Thyroid gland (tissue), 4 donors: ENCODE results near the gene PTGDS. TPM values are rescaled to one million over a fixed set of nuclear protein-coding genes. Genes with fewer than 3 reads are reported as not detected.

ENCODE experiments used
- DNase-seq, 2 donors: peaks; one replicate each; pipeline ENCODE4 v3.0.0-alpha.2; 2019
- H3K27ac ChIP-seq, 3 donors: fragments of 200-600 bp; sonication (generic); 1 replicate in 2 of 3; 2 replicates in 1 of 3; pipeline ENCODE4 v1.5.1; 2016 to 2019; ENCODE audit warnings: mild to moderate bottlenecking in 1 of 3, moderate library complexity in 1 of 3
- H3K27me3 ChIP-seq: fragments of 200-600 bp; sonication (generic); one replicate; pipeline ENCODE4 v1.5.1; 2019
- H3K36me3 ChIP-seq, 2 donors: fragments of 200-600 bp; sonication (generic); one replicate each; pipeline ENCODE4 v1.5.1; 2016 to 2019
- H3K4me1 ChIP-seq, 2 donors: fragments of 200-600 bp; sonication (generic); one replicate each; pipeline ENCODE4 v1.5.1; 2017 to 2019
- H3K4me3 ChIP-seq, 3 donors: fragments of 200-600 bp; sonication (generic); replicated peaks in 1 of 3; 1 replicate in 2 of 3; 2 replicates in 1 of 3; pipeline ENCODE4 v1.5.1; 2016; ENCODE audit warnings: mild to moderate bottlenecking in 1 of 3
- H3K9me3 ChIP-seq: fragments of 200-600 bp; sonication (generic); one replicate; pipeline ENCODE4 v1.5.1; 2017
- POLR2A ChIP-seq, 2 donors: fragments of 450-650 bp; IDR thresholded peaks; one replicate each; pipeline ENCODE4 v1.6.1; 2017; ENCODE audit warnings: antibody characterized with exemption in 2 of 2, mild to moderate bottlenecking in 2 of 2, moderate library complexity in 1 of 2
- WGBS, 2 donors: methylation state at CpG; one replicate each; pipeline ENCODE4 v1.1.5; 2017; 5-methylcytosine and 5-hydroxymethylcytosine counted together
- intact Hi-C: fragments of 100-400 bp; cut with DNase I; formaldehyde crosslinking; loops from one replicate; pipeline ENCODE4 v1.15.1; 2023
- total RNA-seq, 4 donors: library from RNA; depleted of rRNA; stranded (reverse); fragments of >200 nt; gene quantifications; one replicate each; pipeline ENCODE4 v1.2.3, GENCODE V29; 2016
- TF ChIP-seq, protein P1 (sequence below), 6 experiments: fragments of 200-600 bp in 3 of 6; fragments of 450-650 bp in 3 of 6; sonication (generic) in 3 of 6; IDR thresholded peaks; one replicate each; pipeline ENCODE4 v1.5.1; 2016 to 2019; ENCODE audit warnings: antibody characterized with exemption in 6 of 6, mild to moderate bottlenecking in 2 of 6, inconsistent platforms in 1 of 6, moderate library complexity in 1 of 6

Gene PTGDS
- total RNA-seq, 4 donors from 2014 or later: 5.0 to 39.5 (median 33.9) TPM

DNA sequence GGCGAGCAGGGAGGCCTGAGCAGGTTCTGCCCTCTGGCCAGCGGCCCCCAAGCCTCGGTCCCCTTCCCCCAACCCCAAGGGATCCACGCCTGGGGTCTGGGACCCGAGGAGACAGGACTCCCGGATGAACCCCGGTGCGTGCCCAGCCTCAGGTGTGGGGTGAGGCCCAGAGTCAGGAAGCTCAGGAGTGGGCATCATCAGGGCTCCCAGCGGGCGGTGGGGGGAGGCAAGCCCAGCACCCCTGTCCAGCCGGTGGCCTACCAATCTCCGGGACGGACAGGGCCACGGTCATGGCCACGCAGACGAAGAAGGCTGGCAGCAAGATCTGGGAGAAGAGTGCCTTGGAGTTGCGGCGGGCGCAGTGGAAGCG is 36.3 kb downstream of the PTGDS start:
- 95 to 98% methylated on average over 11 to 16 of the region's 20 CpGs for WGBS, 2 donors
- no peak for TF ChIP-seq POLR2A (IDR thresholded peaks at IDR 0.05)
- H3K4me3 ChIP-seq: no peak overlapping the region
- H3K9me3 ChIP-seq: no peaks in the 10 kb centered on the region
- H3K4me1 ChIP-seq: peaks cover 3 to 12% of the 10 kb centered on the region in 2 donors
- H3K36me3 ChIP-seq: peaks cover 26 to 49% of the 10 kb centered on the region in 2 donors
- intact Hi-C loops: no loop called here
- no peaks in the 10 kb centered on the region for H3K27me3 ChIP-seq
- no peak overlapping the region for H3K27ac ChIP-seq
- no peak for DNase-seq

DNA sequence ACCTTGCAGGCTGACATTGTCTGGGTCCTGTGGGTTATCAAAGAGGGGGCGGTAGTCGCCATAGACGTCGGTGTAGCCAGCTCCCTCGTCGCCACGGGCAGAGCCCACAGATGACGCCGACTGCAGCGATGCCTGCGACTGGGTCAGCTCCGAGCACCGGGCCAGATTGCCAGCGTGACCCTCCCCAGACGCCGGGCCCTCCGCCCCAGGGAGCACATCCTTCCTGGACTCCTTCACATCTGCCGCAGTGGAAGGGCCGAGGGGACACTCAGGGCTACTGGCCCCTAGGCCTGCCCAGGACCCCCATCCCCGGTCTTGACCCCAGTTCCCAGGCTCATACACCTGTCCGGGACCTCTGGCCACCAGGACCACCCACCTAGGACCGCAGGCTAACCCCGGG is 36.9 kb downstream of the PTGDS start:
- intact Hi-C loops: no loop called here
- WGBS, 2 donors: 89 to 95% methylated on average over 8 to 16 of the region's 23 CpGs
- no peaks in the 10 kb centered on the region for H3K27me3 ChIP-seq
- H3K36me3 ChIP-seq: peaks cover 26 to 49% of the 10 kb centered on the region in 2 donors
- H3K4me1 ChIP-seq: peaks cover 0 to 7% of the 10 kb centered on the region in 2 donors
- no peak for DNase-seq
- H3K4me3 ChIP-seq: no peak overlapping the region
- no peaks in the 10 kb centered on the region for H3K9me3 ChIP-seq
- H3K27ac ChIP-seq: no peak overlapping the region
- TF ChIP-seq POLR2A (IDR thresholded peaks at IDR 0.05): no peak
- TF ChIP-seq, protein P1, sequence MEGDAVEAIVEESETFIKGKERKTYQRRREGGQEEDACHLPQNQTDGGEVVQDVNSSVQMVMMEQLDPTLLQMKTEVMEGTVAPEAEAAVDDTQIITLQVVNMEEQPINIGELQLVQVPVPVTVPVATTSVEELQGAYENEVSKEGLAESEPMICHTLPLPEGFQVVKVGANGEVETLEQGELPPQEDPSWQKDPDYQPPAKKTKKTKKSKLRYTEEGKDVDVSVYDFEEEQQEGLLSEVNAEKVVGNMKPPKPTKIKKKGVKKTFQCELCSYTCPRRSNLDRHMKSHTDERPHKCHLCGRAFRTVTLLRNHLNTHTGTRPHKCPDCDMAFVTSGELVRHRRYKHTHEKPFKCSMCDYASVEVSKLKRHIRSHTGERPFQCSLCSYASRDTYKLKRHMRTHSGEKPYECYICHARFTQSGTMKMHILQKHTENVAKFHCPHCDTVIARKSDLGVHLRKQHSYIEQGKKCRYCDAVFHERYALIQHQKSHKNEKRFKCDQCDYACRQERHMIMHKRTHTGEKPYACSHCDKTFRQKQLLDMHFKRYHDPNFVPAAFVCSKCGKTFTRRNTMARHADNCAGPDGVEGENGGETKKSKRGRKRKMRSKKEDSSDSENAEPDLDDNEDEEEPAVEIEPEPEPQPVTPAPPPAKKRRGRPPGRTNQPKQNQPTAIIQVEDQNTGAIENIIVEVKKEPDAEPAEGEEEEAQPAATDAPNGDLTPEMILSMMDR (IDR thresholded peaks at IDR 0.05): no peak

DNA sequence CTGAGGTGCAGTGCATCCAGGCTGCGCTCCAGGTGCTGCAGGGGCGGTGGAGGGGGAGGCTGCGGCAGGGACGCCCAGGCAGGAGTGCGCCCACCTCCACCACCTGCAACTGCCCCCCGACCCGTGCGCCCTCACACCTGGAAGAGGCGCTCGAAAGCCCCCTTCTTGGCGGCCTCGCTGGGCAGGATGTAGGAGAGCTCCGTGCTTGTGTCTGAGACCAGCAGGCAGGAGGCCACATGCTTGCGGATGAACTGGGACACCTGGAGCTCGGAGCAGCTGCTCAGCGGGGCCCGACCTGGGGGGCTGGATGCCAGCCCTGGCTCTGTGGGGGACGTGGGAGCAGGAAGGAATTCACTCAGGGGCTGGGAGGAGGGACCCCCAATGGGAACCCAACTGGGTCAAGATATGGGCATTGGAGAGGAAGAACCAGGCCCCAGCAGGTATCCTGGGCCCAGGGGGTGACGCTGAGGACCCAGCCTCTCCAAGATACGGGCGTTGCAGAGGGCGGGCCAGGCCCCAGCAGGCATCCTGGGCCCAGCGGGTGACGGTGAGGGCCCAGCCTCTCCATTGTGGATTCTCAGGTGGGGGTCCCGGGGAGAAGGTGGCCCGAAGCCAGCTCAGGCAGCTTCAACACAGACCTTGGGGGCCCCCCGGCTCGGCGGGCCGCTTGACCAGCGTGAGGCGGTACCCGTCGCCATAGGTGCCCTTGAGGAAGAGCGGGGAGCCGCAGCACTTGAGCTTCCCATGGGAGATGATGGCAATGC is 37.7 kb downstream of the PTGDS start:
- intact Hi-C loops: no loop called here
- WGBS, 2 donors: 96 to 97% methylated on average over 20 to 36 of the region's 36 CpGs
- Histone ChIP-seq H3K4me3 (no peak overlapping the region), H3K9me3 (no peaks in the 10 kb centered on the region), H3K4me1 (no peaks in the 10 kb centered on the region), H3K36me3 (peaks cover 26 to 46% of the 10 kb centered on the region in 2 donors), H3K27me3 (no peaks in the 10 kb centered on the region), H3K27ac (no peak overlapping the region)
- no peak for DNase-seq
- TF ChIP-seq, protein P1 (IDR thresholded peaks at IDR 0.05): no peak
- no peak for TF ChIP-seq POLR2A (IDR thresholded peaks at IDR 0.05)

DNA sequence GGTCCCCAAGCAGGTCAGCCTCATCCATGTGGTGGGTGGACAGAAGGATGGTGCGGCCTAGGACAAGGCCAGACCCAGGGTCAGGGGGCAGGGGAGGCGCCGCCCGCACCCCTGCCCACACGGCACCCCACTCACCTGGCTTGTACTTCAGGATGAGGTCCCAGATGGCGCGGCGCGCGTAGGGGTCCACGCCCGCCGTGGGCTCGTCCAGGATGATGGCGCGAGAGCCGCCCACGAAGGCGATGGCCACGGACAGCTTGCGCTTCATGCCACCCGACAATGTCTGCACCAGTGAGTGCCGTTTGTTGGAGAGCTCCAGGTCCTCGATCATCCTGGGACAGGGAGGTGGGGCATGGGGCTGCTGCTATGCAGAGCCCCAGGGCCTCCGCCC is 38.2 kb downstream of the PTGDS start:
- Histone ChIP-seq H3K27me3 (no peaks in the 10 kb centered on the region), H3K27ac (no peak overlapping the region), H3K36me3 (peaks cover 31 to 45% of the 10 kb centered on the region in 2 donors), H3K4me3 (no peak overlapping the region), H3K4me1 (no peaks in the 10 kb centered on the region), H3K9me3 (no peaks in the 10 kb centered on the region)
- WGBS, 2 donors: 94 to 96% methylated on average over 18 to 23 of the region's 25 CpGs
- intact Hi-C loops: no loop called here
- DNase-seq: no peak
- TF ChIP-seq POLR2A (IDR thresholded peaks at IDR 0.05): no peak
- TF ChIP-seq, protein P1 (IDR thresholded peaks at IDR 0.05): no peak

DNA sequence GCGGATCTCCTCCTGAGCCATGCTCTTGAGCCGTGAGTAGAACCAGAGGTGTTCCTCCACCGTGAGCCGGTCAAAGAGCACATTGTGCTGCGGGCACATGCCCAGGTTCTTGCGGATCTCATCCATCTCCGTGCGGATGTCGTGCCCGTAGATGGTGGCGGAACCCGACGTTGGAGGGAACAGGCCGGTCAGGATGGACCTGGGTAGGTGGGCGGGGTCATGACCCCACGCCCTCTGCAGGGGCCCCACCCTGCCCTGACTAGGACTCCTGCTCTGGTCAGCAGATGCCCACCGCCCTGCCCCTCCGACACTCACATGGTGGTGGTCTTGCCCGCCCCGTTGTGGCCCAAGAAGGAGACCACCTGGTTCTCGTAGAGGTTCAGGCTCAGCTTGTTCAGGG is 38.7 kb downstream of the PTGDS start:
- intact Hi-C loops: no loop called here
- H3K27ac ChIP-seq: no peak overlapping the region
- H3K4me3 ChIP-seq: no peak overlapping the region
- no peak for DNase-seq
- H3K36me3 ChIP-seq: peaks cover 35 to 44% of the 10 kb centered on the region in 2 donors
- H3K27me3 ChIP-seq: no peaks in the 10 kb centered on the region
- no peaks in the 10 kb centered on the region for H3K4me1 ChIP-seq
- H3K9me3 ChIP-seq: no peaks in the 10 kb centered on the region
- TF ChIP-seq, protein P1 (IDR thresholded peaks at IDR 0.05): no peak
- no peak for TF ChIP-seq POLR2A (IDR thresholded peaks at IDR 0.05)
- WGBS, 2 donors: 98 to 100% methylated on average over 7 to 18 of the region's 21 CpGs
